RWPE1 (cell line): ENCODE data around the gene EGFR.
A peak's percentile ranks its signal among the peaks of the same experiment; 100 is the strongest.

Experiments
- CTCF ChIA-PET: fragments of 350-600 bp; sonication (Branson Sonifier 250); formaldehyde crosslinking; extraction: SDS; loops from one replicate; lab custom pipeline; 2021; lab: Yijun Ruan, JAX
- POLR2A ChIA-PET: fragments of 400-600 bp; formaldehyde crosslinking; extraction: SDS; loops from one replicate; lab custom pipeline; 2020; ENCODE audit warnings: antibody characterized with exemption; ENCODE audit not compliant: low non-redundant PET; lab: Yijun Ruan, JAX
- DNase-seq: peaks from one replicate; pipeline ENCODE4 v3.0.0; 2012; ENCODE audit warnings: low spot score
- H3K27ac ChIP-seq: fragments of 450-650 bp; 2 replicates; pipeline ENCODE4 v1.5.1; 2017
- CTCF ChIP-seq: fragments of 450-650 bp; conservative IDR thresholded peaks from 2 replicates; pipeline ENCODE4 v1.5.1; 2017; ENCODE audit warnings: low read depth, mild to moderate bottlenecking

EGFR gene

GRCh38 chr7:55124989-55125875 lies 106.4 kb downstream of the EGFR start:
- no peak for DNase-seq
- peak overlapping the region; percentile 58 for H3K27ac ChIP-seq
- no peak for TF ChIP-seq CTCF
- ChIA-PET CTCF (no interaction called here), POLR2A (no interaction called here)

DNA sequence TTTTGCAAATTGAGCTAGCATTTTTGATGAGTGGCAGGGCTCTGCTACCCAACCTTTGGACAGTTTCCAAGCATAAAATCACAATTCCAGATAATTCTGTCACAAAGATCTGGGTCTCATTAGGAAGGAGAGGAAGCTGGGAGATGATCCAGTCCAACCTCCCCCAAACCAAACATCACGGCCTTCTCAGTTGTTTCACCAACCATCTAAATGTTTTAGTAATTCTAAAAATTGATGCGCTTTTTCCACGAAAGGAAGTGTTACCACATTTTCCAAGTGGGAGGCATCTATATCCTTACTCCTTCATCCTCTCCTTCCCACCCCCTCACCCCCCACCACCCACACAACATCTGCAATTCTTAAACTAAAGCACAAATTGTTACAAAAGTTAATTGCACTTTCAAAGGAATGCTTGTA lies 108.3 kb downstream of the EGFR start:
- CTCF ChIA-PET = no interaction called here
- POLR2A ChIA-PET = interaction anchor here (0.5 kb wide), 1 partner anchor 44 kb away, joined by 3 read pairs; no protein-coding TSS in a partner anchor
- no peak for DNase-seq
- H3K27ac ChIP-seq = no peak overlapping the region
- no peak for TF ChIP-seq CTCF

- H3K27ac ChIP-seq = peak overlapping the region; percentile 69
- CTCF ChIA-PET = no interaction called here
- POLR2A ChIA-PET = no interaction called here
- TF ChIP-seq CTCF = no peak
- no peak for DNase-seq
Observed at GRCh38 chr7:55127622-55128081, 108.8 kb downstream of the EGFR start.

GRCh38 chr7:55128693-55129394 lies 110.0 kb downstream of the EGFR start:
- CTCF ChIA-PET = interaction anchor here (0.7 to 1.0 kb wide), 2 partner anchors 15 to 23 kb away, joined by 3 to 4 read pairs; no protein-coding TSS in a partner anchor
- POLR2A ChIA-PET = no interaction called here
- no peak for DNase-seq
- H3K27ac ChIP-seq = peak overlapping the region; percentile 84
- TF ChIP-seq CTCF = no peak

DNA sequence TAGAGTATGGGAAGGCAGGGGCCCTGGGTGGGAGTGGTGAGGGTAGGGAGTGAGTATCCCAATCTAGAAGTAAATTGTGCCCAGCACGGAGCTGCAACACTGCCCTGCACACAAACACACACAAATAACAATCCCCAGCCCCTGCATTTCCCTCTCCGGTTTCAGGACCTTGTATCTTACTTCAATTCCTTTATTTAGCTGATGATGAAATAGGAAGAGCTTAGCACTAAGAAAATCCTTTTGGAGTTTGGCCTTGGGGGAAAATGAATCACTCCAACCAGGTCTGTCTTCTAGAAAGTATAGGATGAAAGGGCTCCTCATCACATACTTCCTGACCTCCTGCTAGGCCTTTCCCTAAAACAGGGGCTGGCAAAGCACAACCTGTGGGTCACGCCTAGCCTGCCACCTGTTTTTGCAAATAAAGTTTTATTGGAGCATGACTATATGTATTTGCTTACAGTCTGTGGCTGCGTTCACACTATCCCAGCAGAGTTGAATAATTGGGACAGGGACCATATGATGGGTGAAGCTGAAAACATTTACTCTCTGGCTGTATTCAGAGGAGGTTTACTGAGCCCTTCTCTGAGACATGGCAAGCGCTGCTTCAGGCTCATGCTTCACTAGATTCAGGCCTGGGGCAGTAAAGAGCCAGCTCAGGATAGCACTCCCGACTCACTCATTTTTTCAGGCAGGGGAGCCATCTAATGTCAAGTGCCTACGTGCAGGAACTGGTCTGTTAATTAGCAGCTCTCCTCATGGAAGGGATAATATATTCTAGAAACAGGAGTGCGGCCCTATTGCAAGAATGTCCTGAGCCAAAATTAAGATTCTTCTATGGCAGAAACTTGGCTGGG lies 111.0 kb downstream of the EGFR start:
- CTCF ChIA-PET = interaction anchor here (1.0 kb wide), 1 partner anchor 16 kb away, joined by 4 read pairs; no protein-coding TSS in a partner anchor
- POLR2A ChIA-PET = interaction anchor here (0.7 kb wide), 1 partner anchor 36 kb away, joined by 3 read pairs; no protein-coding TSS in a partner anchor
- H3K27ac ChIP-seq = peak overlapping the region; percentile 84
- no peak for TF ChIP-seq CTCF
- peak; percentile 68 for DNase-seq
